Pancreas (tissue), 10 donors: Measurements from ENCODE around the gene DCDC1. TPM values are rescaled to one million over a fixed set of nuclear protein-coding genes. Genes with fewer than 3 reads are reported as not detected.

Source experiments
- ATAC-seq, 4 donors: fragments of 200-7000 bp; cut with Tn5 transposase; one replicate each; pipeline versions ENCODE4 v1.8.0 to v1.9.1; 2020; ENCODE audit warnings: mild to moderate bottlenecking in 4 of 4, moderate library complexity in 4 of 4
- DNase-seq, 6 donors: peaks; one replicate each; pipeline ENCODE4 v3.0.0-alpha.2; 2020
- FAIRE-seq: peaks from 2 replicates; lab custom pipeline; 2012; peaks lifted over from hg19 to GRCh38; lab: Jason Lieb, UNC
- H3K27ac ChIP-seq, 4 donors: fragments of 200-600 bp; sonication (generic); 1 replicate in 3 of 4; 2 replicates in 1 of 4; pipeline versions ENCODE4 v1.5.0 to v1.8.0; 2020
- H3K27me3 ChIP-seq, 4 donors: fragments of 200-600 bp; one replicate each; pipeline ENCODE4 v1.8.0; 2021
- H3K36me3 ChIP-seq, 3 donors: fragments of 200-600 bp; sonication (generic) in 1 of 3; one replicate each; pipeline versions ENCODE4 v1.5.0 to v1.8.0; 2020 to 2021
- H3K4me1 ChIP-seq, 3 donors: fragments of 200-600 bp; one replicate each; pipeline ENCODE4 v1.8.0; 2021
- H3K4me3 ChIP-seq, 4 donors: fragments of 200-600 bp; sonication (generic) in 2 of 4; one replicate each; pipeline versions ENCODE4 v1.5.0 to v1.8.0; 2020 to 2021
- H3K9me3 ChIP-seq, 4 donors: fragments of 200-600 bp; one replicate each; pipeline ENCODE4 v1.8.0; 2021
- WGBS, 2 donors: extraction: QIAGEN DNeasy Blood & Tissue Kit; methylation state at CpG; one replicate each; pipeline ENCODE4 v1.1.7; 2013; 5-methylcytosine and 5-hydroxymethylcytosine counted together
- intact Hi-C, 3 donors: fragments of 100-400 bp; cut with DNase I; formaldehyde crosslinking; loops; one replicate each; pipeline versions ENCODE4 v1.11.1 to v1.14.2; 2022
- polyA plus RNA-seq, 2 donors: library from polyadenylated mRNA; stranded (reverse); fragments of 200-250 nt; gene quantifications; one replicate each; pipeline ENCODE4 v1.2.3, GENCODE V29; 2013
- total RNA-seq, 6 donors: library from RNA; stranded (reverse); fragmentation: NEBNext Ultra II Directional in 4 of 6; extraction: Animal tissue kit (Norgen Biotek cat#: 25700) in 4 of 6; gene quantifications; one replicate each; pipeline versions ENCODE4 v1.2.1 to v1.2.4, GENCODE V29; 2021 to 2023
- TF ChIP-seq, protein P1 (sequence below), 4 donors: fragments of 200-600 bp; sonication (generic) in 3 of 4; IDR thresholded peaks; one replicate each; pipeline versions ENCODE4 v1.5.0 to v1.8.0; 2021; ENCODE audit warnings: antibody characterized with exemption in 4 of 4
- donor health status: healthy with polysubstance abuse.
- donor health status: DM: no; HTN: no; CAD: no; lungs with moderate emphysema.
- donor health status: DM: no; HTN: no; CAD: no.
- donor health status: control.
- donor health status: control.
- donor health status: Bipolar disorder and iron deficiency.
- donor health status: DM: yes; HTN: yes; CAD: no.
- donor health status: DM: no; HTN: no; CAD: no.
- donor health status: DM: no; HTN: no; CAD: no.
- donor health status: DM: yes; HTN: yes; CAD: no.

Gene DCDC1
- total and polyA plus RNA-seq, 8 donors, result 0.40 to 1.2 (median 0.68) TPM

DNA sequence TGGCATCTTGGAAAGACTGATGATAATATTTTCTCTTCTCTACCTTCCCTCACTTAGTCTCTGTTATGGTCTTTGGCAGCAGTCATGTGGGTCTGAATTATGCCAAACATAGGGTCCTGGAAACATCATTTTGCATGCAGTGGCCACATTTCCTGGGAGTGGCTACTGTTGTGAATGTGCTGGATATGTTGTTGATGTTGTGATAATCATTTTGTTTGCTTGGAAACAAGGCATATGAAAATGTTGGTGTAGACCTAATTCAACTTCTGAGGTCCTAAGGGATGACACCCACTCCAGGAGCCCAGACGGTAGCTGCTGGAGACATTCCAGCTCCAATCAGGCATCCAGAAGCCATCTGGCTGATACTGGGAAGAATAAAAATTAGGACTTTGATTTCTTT is 109.7 kb downstream of the DCDC1 start:
- no peak for FAIRE-seq
- WGBS, 2 donors, result 55 to 71% methylated on average over 1 of the region's 1 CpG
- TF ChIP-seq, protein P1, sequence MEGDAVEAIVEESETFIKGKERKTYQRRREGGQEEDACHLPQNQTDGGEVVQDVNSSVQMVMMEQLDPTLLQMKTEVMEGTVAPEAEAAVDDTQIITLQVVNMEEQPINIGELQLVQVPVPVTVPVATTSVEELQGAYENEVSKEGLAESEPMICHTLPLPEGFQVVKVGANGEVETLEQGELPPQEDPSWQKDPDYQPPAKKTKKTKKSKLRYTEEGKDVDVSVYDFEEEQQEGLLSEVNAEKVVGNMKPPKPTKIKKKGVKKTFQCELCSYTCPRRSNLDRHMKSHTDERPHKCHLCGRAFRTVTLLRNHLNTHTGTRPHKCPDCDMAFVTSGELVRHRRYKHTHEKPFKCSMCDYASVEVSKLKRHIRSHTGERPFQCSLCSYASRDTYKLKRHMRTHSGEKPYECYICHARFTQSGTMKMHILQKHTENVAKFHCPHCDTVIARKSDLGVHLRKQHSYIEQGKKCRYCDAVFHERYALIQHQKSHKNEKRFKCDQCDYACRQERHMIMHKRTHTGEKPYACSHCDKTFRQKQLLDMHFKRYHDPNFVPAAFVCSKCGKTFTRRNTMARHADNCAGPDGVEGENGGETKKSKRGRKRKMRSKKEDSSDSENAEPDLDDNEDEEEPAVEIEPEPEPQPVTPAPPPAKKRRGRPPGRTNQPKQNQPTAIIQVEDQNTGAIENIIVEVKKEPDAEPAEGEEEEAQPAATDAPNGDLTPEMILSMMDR (IDR thresholded peaks at IDR 0.05), result no peak

DNA sequence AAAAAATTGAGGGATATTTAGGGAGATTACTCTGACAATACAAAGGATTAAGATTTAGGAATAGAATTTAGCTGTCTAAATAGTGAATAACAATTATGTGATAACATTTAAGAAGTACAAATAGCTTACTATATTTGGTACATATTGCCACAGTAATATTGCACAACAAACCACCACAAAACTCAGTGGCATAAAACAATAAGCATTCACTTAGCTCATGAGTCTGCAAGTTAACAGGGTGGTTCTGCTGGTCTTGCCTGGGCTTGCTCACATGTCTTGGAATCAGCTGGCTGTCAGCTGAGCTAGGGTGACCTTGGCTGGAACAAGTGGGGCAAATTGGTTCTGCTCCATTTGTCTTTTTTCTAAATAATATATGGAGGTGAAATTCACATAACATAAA is 115.1 kb downstream of the DCDC1 start:
- TF ChIP-seq, protein P1 (IDR thresholded peaks at IDR 0.05), result no peak
- H3K27ac ChIP-seq, result no peak overlapping the region
- no peaks in the 10 kb centered on the region for H3K27me3 ChIP-seq
- peak in 1 of 4 donors; percentile 11 for ATAC-seq
- no peak for FAIRE-seq
- no peak for DNase-seq
- intact Hi-C loops, result no loop called here
- no peaks in the 10 kb centered on the region for H3K9me3 ChIP-seq
- no peaks in the 10 kb centered on the region for H3K4me1 ChIP-seq
- H3K36me3 ChIP-seq, result no peaks in the 10 kb centered on the region
- no peak overlapping the region for H3K4me3 ChIP-seq

More for the DNA sequence above, 109.7 kb downstream of the DCDC1 start:
- intact Hi-C loops, result no loop called here
- Histone ChIP-seq H3K27ac (no peak overlapping the region), H3K27me3 (peaks cover 0 to 5% (median 0%) of the 10 kb centered on the region in 4 donors), H3K9me3 (no peaks in the 10 kb centered on the region), H3K4me3 (no peak overlapping the region), H3K4me1 (no peaks in the 10 kb centered on the region), H3K36me3 (no peaks in the 10 kb centered on the region)
- no peak for ATAC-seq
- no peak for DNase-seq

GRCh38 chr11:31248768-31249167 is 120.8 kb downstream of the DCDC1 start:
- no peak overlapping the region for H3K4me3 ChIP-seq
- ATAC-seq, result no peak
- H3K9me3 ChIP-seq, result no peaks in the 10 kb centered on the region
- peaks cover 0 to 4% (median 0%) of the 10 kb centered on the region in 3 donors for H3K4me1 ChIP-seq
- 55 to 71% methylated on average over 1 of the region's 1 CpG for WGBS, 2 donors
- no peak overlapping the region for H3K27ac ChIP-seq
- no peak for DNase-seq
- H3K27me3 ChIP-seq, result no peaks in the 10 kb centered on the region
- intact Hi-C loops, result no loop called here
- H3K36me3 ChIP-seq, result no peaks in the 10 kb centered on the region
- FAIRE-seq, result no peak
- TF ChIP-seq, protein P1 (IDR thresholded peaks at IDR 0.05), result no peak

DNA sequence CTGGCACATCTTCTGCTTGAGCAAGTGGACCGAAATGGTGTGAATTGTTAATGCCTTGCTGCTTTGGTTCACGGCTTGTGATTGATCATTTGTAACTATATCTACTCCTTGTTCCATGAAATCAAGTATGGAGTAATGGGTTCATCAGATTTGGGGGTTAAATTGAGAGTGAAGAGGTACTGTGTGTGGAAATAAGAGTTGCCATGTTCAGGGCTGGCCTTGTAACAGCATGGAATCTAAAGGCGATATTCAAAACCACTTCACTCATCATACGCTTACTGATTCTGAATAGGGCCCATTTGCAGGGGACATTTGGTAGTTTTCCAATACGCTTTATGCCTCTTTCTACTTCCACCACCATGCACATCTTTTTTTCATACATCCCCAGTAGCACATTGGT is 122.2 kb downstream of the DCDC1 start:
- no peak overlapping the region for H3K27ac ChIP-seq
- H3K4me1 ChIP-seq, result peaks cover 0 to 4% (median 0%) of the 10 kb centered on the region in 3 donors
- H3K36me3 ChIP-seq, result no peaks in the 10 kb centered on the region
- TF ChIP-seq, protein P1 (IDR thresholded peaks at IDR 0.05), result no peak
- H3K4me3 ChIP-seq, result no peak overlapping the region
- ATAC-seq, result no peak
- WGBS, 2 donors, result 92% methylated on average over 5 of the region's 5 CpGs
- no peak for DNase-seq
- no peak for FAIRE-seq
- no peaks in the 10 kb centered on the region for H3K27me3 ChIP-seq
- H3K9me3 ChIP-seq, result no peaks in the 10 kb centered on the region
- intact Hi-C loops, result no loop called here

DNA sequence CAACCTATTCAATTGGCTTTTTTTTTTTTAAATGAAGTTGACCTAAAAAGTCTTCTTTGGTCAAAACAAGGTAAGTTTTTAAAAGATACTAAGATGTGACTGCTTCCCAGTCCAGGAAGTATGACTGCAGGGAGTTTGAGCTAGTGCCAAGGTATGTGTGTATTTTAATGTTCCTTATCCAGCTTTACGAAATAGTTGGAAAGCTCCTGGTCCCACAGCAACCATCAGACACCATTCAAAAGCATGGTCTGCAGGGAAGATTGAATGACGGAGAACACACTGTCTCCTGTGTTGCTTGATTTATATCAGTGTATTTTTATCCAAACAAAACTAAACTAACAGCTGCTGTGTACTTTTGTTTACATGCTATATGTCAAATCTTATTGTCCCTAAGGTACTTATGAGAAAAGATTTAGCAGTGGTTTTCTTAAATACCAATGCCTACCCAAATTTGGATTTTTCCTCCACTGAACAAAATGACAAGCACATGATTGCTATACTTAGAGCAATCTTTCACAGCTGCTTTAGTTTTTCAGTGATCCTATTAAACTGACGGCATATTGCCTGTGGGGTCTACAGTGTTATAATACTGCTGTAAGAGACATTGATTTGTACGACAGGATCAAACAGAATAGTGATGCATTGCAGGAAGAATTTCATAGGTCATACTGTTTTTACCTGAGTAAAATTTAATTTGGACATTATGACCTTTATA is 122.9 kb downstream of the DCDC1 start:
- ATAC-seq (peak in 2 of 4 donors; percentile 66 to 91), DNase-seq (no peak), FAIRE-seq (no peak)
- Histone ChIP-seq H3K4me1 (peaks cover 0 to 4% (median 0%) of the 10 kb centered on the region in 3 donors), H3K9me3 (no peaks in the 10 kb centered on the region), H3K27me3 (no peaks in the 10 kb centered on the region), H3K36me3 (no peaks in the 10 kb centered on the region), H3K4me3 (no peak overlapping the region), H3K27ac (no peak overlapping the region)
- intact Hi-C loops, result no loop called here
- TF ChIP-seq, protein P1 (IDR thresholded peaks at IDR 0.05), result no peak
- 54 to 57% methylated on average over 4 of the region's 4 CpGs for WGBS, 2 donors
